Thyroid gland (tissue), 4 donors: ENCODE results near the gene PUSL1. TPM values are rescaled to one million over a fixed set of nuclear protein-coding genes. Genes with fewer than 3 reads are reported as not detected.
A peak's percentile ranks its signal among the peaks of the same experiment; 100 is the strongest.

Experiments
- DNase-seq, 2 donors: peaks; one replicate each; pipeline ENCODE4 v3.0.0-alpha.2; 2019
- H3K27ac ChIP-seq, 3 donors: fragments of 200-600 bp; sonication (generic); 1 replicate in 2 of 3; 2 replicates in 1 of 3; pipeline ENCODE4 v1.5.1; 2016 to 2019; ENCODE audit warnings: mild to moderate bottlenecking in 1 of 3, moderate library complexity in 1 of 3
- H3K27me3 ChIP-seq: fragments of 200-600 bp; sonication (generic); one replicate; pipeline ENCODE4 v1.5.1; 2019
- H3K36me3 ChIP-seq, 2 donors: fragments of 200-600 bp; sonication (generic); one replicate each; pipeline ENCODE4 v1.5.1; 2016 to 2019
- H3K4me1 ChIP-seq, 2 donors: fragments of 200-600 bp; sonication (generic); one replicate each; pipeline ENCODE4 v1.5.1; 2017 to 2019
- H3K4me3 ChIP-seq, 3 donors: fragments of 200-600 bp; sonication (generic); replicated peaks in 1 of 3; 1 replicate in 2 of 3; 2 replicates in 1 of 3; pipeline ENCODE4 v1.5.1; 2016; ENCODE audit warnings: mild to moderate bottlenecking in 1 of 3
- H3K9me3 ChIP-seq: fragments of 200-600 bp; sonication (generic); one replicate; pipeline ENCODE4 v1.5.1; 2017
- POLR2A ChIP-seq, 2 donors: fragments of 450-650 bp; IDR thresholded peaks; one replicate each; pipeline ENCODE4 v1.6.1; 2017; ENCODE audit warnings: antibody characterized with exemption in 2 of 2, mild to moderate bottlenecking in 2 of 2, moderate library complexity in 1 of 2
- WGBS, 2 donors: methylation state at CpG; one replicate each; pipeline ENCODE4 v1.1.5; 2017; 5-methylcytosine and 5-hydroxymethylcytosine counted together
- intact Hi-C: fragments of 100-400 bp; cut with DNase I; formaldehyde crosslinking; loops from one replicate; pipeline ENCODE4 v1.15.1; 2023
- total RNA-seq, 4 donors: library from RNA; depleted of rRNA; stranded (reverse); fragments of >200 nt; gene quantifications; one replicate each; pipeline ENCODE4 v1.2.3, GENCODE V29; 2016
- TF ChIP-seq, protein P1 (sequence below), 6 experiments: fragments of 200-600 bp in 3 of 6; fragments of 450-650 bp in 3 of 6; sonication (generic) in 3 of 6; IDR thresholded peaks; one replicate each; pipeline ENCODE4 v1.5.1; 2016 to 2019; ENCODE audit warnings: antibody characterized with exemption in 6 of 6, mild to moderate bottlenecking in 2 of 6, inconsistent platforms in 1 of 6, moderate library complexity in 1 of 6

Gene PUSL1
- total RNA-seq, 4 donors from 2014 or later = 24.0 to 41.4 (median 28.0) TPM

DNA sequence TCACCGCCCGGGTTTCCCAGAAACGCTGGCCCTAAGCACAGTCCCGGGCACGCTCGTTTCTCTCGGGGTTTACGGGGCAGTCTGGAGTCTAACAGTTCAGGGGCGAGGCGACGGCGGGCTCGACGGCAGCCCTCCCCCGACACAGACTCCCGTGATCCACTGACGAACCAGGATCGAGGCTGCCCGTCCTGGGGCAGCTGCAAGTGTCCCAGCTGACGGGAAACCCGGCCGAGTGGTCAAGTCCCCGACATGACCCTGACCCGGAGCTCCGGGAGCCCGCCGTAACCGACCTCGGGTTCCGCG, 35.2 kb upstream of the PUSL1 start:
- peak overlapping the region in 2 of 3 donors; percentile 45 to 47 for H3K27ac ChIP-seq
- H3K4me3 ChIP-seq = peak overlapping the region; percentile 79 to 98 (median 85)
- DNase-seq = no peak
- WGBS, 2 donors = 0 to 5% methylated on average over 2 to 4 of the region's 31 CpGs
- no peaks in the 10 kb centered on the region for H3K9me3 ChIP-seq
- H3K4me1 ChIP-seq = peaks cover 29 to 34% of the 10 kb centered on the region in 2 donors
- H3K36me3 ChIP-seq = no peaks in the 10 kb centered on the region
- intact Hi-C loops = loop anchor here (10.0 kb wide), 1 partner anchor 52 kb away; the partner anchor contains the start of genes CPTP and INTS11
- TF ChIP-seq, protein P1, sequence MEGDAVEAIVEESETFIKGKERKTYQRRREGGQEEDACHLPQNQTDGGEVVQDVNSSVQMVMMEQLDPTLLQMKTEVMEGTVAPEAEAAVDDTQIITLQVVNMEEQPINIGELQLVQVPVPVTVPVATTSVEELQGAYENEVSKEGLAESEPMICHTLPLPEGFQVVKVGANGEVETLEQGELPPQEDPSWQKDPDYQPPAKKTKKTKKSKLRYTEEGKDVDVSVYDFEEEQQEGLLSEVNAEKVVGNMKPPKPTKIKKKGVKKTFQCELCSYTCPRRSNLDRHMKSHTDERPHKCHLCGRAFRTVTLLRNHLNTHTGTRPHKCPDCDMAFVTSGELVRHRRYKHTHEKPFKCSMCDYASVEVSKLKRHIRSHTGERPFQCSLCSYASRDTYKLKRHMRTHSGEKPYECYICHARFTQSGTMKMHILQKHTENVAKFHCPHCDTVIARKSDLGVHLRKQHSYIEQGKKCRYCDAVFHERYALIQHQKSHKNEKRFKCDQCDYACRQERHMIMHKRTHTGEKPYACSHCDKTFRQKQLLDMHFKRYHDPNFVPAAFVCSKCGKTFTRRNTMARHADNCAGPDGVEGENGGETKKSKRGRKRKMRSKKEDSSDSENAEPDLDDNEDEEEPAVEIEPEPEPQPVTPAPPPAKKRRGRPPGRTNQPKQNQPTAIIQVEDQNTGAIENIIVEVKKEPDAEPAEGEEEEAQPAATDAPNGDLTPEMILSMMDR (IDR thresholded peaks at IDR 0.05) = no peak
- TF ChIP-seq POLR2A (IDR thresholded peaks at IDR 0.05) = no peak
- no peaks in the 10 kb centered on the region for H3K27me3 ChIP-seq

DNA sequence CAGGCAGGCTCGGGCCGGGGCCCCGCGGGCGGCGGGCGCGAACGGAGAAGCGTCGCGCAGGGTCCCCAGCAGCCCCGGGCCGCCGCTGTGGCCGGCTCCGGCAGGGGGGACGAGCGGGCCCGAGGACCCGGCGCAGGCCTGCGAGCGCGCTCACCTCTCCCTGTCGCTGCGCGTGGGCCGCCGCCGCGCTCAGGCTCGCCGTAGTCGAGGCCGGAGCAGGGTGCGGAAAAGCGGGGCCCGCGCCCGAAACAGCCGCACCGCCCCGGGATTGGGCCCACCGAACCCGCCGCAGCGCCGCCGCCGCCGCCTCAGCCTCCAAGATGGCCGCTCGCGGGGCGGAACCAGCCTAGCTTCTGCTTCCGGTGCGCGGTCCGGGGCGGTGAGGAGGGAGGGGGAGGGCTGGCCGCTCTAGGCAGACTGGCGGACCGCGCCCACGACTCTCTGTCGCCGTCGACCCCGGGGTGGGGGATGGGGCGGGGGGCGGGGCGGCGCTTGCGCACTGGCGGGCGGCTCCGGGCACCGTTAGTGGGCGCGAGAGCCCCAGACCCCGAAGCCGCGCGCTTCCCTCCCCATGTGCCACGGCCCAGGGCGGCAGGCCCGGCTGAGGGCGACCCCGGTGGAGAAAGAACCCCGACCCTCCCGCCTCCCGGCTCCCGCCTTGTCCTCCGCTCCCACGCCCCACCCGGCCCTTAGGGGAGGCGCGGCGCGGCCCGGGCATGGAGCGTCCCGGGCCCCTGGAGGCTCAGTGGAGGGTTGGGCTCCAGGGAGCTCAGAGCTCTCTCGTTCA, 34.7 kb upstream of the PUSL1 start, which contains the start of gene UBE2J2:
Gene UBE2J2 (minus strand): TSS at position 343 of the 787 bp plus-strand sequence. CDS start 5,862 bp downstream, outside the sequence.
- TF ChIP-seq, protein P1 (IDR thresholded peaks at IDR 0.05) = no peak
- peak in 1 of 2 donors; percentile 74 for TF ChIP-seq POLR2A (IDR thresholded peaks at IDR 0.05)
- Histone ChIP-seq H3K27me3 (no peaks in the 10 kb centered on the region), H3K9me3 (no peaks in the 10 kb centered on the region), H3K4me3 (peak within 1 kb of the TSS; percentile 79 to 98 (median 85)), H3K4me1 (peaks cover 29 to 34% of the 10 kb centered on the region in 2 donors), H3K27ac (peak within 1 kb of the TSS in 2 of 3 donors; percentile 45 to 47), H3K36me3 (no peaks in the 10 kb centered on the region)
- intact Hi-C loops = loop anchor here (10.0 kb wide), 1 partner anchor 51 kb away; the partner anchor contains the start of genes CPTP and INTS11
- WGBS, 2 donors = 0% methylated on average over 1 to 18 of the region's 105 CpGs
- peak; percentile 95 for DNase-seq

DNA sequence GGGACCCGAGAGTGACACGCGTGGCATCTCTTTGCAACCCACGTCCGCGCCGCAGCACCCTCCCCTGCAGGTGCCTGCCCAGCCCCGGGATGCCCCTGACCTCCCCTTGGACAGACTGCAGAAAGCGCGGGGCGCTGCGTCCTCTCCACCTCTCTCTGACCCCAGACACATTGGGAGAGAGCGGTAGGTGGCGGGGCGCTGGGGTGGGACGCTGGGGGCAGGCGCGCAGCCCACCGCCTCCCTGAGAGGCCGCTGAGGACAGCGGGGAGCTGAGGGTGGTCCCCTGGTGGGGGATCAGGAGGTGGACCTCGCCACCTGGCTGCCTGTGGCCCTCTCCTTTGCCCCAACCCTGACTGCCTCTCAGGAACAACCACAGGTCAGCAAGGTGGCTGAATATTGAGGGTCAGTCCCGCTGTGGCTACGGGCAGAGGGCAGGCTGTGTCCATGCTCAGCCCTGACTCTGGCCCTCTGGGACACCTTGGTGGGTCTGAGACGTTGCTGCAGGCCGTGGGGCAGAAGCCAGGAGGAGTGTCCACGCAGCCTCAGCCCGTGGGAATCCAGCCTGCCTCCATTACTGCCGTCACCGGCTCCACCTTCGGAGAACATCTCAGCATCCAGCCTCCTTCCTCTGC, 34.0 kb upstream of the PUSL1 start:
- WGBS, 2 donors = 25 to 36% methylated on average over 8 to 20 of the region's 31 CpGs

DNA sequence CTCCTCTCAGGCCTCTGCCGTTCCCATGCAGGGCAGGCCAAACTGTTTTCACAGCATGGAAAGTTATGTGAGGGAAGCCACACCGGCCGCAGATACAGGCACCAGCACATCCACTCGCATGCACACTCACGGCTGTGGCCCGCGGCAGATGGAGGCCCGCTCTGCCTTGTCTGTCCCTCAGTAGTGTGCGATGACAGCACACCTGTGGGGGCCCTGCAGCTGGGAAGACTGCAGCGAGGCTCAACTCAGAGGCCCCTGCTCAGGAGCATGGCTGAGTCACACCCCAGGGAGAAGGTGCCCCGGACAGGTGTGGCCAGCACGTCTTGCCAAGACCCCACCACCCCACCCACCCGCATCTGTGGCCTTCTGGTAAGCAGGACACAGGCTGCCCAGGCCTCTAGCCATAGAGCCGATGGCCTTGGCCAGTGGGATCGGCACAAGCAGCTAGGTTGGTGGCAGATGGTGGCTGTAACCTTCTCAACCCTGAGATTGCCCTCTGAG, 33.4 kb upstream of the PUSL1 start:
- DNase-seq = no peak
- H3K27me3 ChIP-seq = no peaks in the 10 kb centered on the region
- H3K4me3 ChIP-seq = no peak overlapping the region
- H3K9me3 ChIP-seq = no peaks in the 10 kb centered on the region
- intact Hi-C loops = loop anchor here (10.0 kb wide), 1 partner anchor 50 kb away; the partner anchor contains the start of genes CPTP and INTS11
- 71 to 88% methylated on average over 3 to 10 of the region's 15 CpGs for WGBS, 2 donors
- peaks cover 29 to 34% of the 10 kb centered on the region in 2 donors for H3K4me1 ChIP-seq
- no peak for TF ChIP-seq POLR2A (IDR thresholded peaks at IDR 0.05)
- TF ChIP-seq, protein P1 (IDR thresholded peaks at IDR 0.05) = no peak
- no peak overlapping the region for H3K27ac ChIP-seq
- no peaks in the 10 kb centered on the region for H3K36me3 ChIP-seq

More for the DNA sequence above, 34.0 kb upstream of the PUSL1 start:
- no peak for DNase-seq
- Histone ChIP-seq H3K4me3 (peak overlapping the region; percentile 63 to 85 (median 79)), H3K36me3 (no peaks in the 10 kb centered on the region), H3K4me1 (peaks cover 29 to 34% of the 10 kb centered on the region in 2 donors), H3K27ac (peak overlapping the region in 2 of 3 donors; percentile 44 to 47), H3K27me3 (no peaks in the 10 kb centered on the region), H3K9me3 (no peaks in the 10 kb centered on the region)
- intact Hi-C loops = loop anchor here (10.0 kb wide), 1 partner anchor 50 kb away; the partner anchor contains the start of genes CPTP and INTS11
- TF ChIP-seq, protein P1 (IDR thresholded peaks at IDR 0.05) = no peak
- no peak for TF ChIP-seq POLR2A (IDR thresholded peaks at IDR 0.05)
